GM12891 (cell line): ENCODE data around the gene LTBP2.

ENCODE experiments used
- PAX5 ChIP-seq: IDR thresholded peaks from 2 replicates; pipeline ENCODE4 v1.6.1; 2011; ENCODE audit warnings: low read length, moderate library complexity, mild to moderate bottlenecking; ENCODE audit not compliant: insufficient read depth, severe bottlenecking
- POLR2A ChIP-seq: IDR thresholded peaks from 2 replicates; pipeline ENCODE4 v1.6.1; 2011; ENCODE audit warnings: low read depth, low read length, control low read depth
- POLR2AphosphoS5 ChIP-seq: IDR thresholded peaks from 2 replicates; pipeline ENCODE4 v1.6.1; 2011; ENCODE audit warnings: low read depth, low read length, control low read depth
- POU2F2 ChIP-seq: IDR thresholded peaks from 2 replicates; pipeline ENCODE4 v1.6.1; 2011; ENCODE audit warnings: low read depth, mild to moderate bottlenecking, control low read depth, low read length, moderate library complexity
- SPI1 ChIP-seq: IDR thresholded peaks from 2 replicates; pipeline ENCODE4 v1.6.1; 2011; ENCODE audit warnings: low read depth, low read length, control low read depth
- TAF1 ChIP-seq: IDR thresholded peaks from 2 replicates; pipeline ENCODE4 v1.6.1; 2011; ENCODE audit warnings: low read depth, low read length, control low read depth

- TF ChIP-seq TAF1 (no peak), POLR2AphosphoS5 (no peak), POLR2A (no peak), POU2F2 (no peak), PAX5 (no peak), SPI1 (no peak)
These were observed 109.6 kb downstream of the LTBP2 start for GRCh38 chr14:74502236-74503019.
